Tibial artery (tissue), 4 donors: Measurements from ENCODE around the gene LRRC32.

Source experiments
- DNase-seq, 2 donors: peaks; one replicate each; pipeline ENCODE4 v3.0.0-alpha.2; 2019
- H3K27ac ChIP-seq, 2 donors: fragments of 200-600 bp; sonication (generic) in 1 of 2; 1 replicate in 1 of 2; 2 replicates in 1 of 2; pipeline ENCODE4 v1.5.1; 2018 to 2019; ENCODE audit warnings: mild to moderate bottlenecking in 1 of 2
- H3K27me3 ChIP-seq, 2 donors: fragments of 200-600 bp; sonication (generic) in 1 of 2; one replicate each; pipeline versions ENCODE4 v1.5.1 to v1.6.0; 2016 to 2019
- H3K36me3 ChIP-seq, 3 donors: fragments of 200-600 bp; sonication (generic) in 2 of 3; one replicate each; pipeline ENCODE4 v1.5.1; 2016 to 2019; ENCODE audit warnings: mild to moderate bottlenecking in 2 of 3
- H3K4me1 ChIP-seq, 4 donors: fragments of 200-600 bp; sonication (generic) in 2 of 4; 1 replicate in 3 of 4; 2 replicates in 1 of 4; pipeline ENCODE4 v1.5.1; 2016 to 2019
- H3K4me3 ChIP-seq, 2 donors: fragments of 200-600 bp; sonication (generic) in 1 of 2; 1 replicate in 1 of 2; 2 replicates in 1 of 2; pipeline ENCODE4 v1.5.1; 2018 to 2019; ENCODE audit warnings: mild to moderate bottlenecking in 2 of 2
- H3K9me3 ChIP-seq, 3 donors: fragments of 200-600 bp; sonication (generic) in 1 of 3; one replicate each; pipeline ENCODE4 v1.5.1; 2016 to 2019
- intact Hi-C: fragments of 100-400 bp; cut with DNase I; formaldehyde crosslinking; loops from one replicate; pipeline ENCODE4 v1.15.0; 2023; ENCODE audit warnings: low total_unique reads
- TF ChIP-seq, protein P1 (sequence below), 2 experiments: fragments of 200-600 bp in 1 of 2; fragments of 450-650 bp in 1 of 2; IDR thresholded peaks; one replicate each; pipeline ENCODE4 v1.5.1; 2017 to 2019; ENCODE audit warnings: antibody characterized with exemption in 2 of 2, mild to moderate bottlenecking in 1 of 2, moderate library complexity in 1 of 2

Gene LRRC32

DNA sequence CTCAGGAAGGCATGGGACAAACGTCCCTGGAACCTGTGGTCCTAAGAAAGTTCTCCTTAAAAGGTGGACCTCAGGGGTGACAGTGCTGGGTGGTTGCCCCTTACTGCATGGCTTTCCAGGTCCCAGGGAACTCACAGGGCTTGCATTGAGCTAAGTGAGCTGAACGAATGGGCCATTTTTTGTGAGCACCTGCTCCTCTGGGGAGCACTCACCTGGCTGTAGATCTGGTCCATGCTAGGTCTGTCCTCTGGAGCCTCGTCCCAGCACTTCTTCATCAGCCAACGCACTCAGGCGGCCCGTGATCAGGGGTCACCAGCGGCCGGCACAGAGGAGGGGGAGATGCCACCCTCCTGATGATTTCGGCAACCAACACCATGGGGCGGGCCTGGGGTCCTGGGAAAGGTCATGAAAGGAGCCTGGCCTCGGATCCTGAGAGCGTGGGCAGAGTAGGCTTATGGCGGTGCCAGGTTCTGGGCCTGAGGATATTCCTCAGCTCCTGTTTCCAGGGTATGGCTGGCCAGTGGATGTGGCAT is 36.8 kb upstream of the LRRC32 start:
- Histone ChIP-seq H3K27ac (no peak overlapping the region), H3K27me3 (no peaks in the 10 kb centered on the region), H3K4me3 (no peak overlapping the region), H3K9me3 (no peaks in the 10 kb centered on the region), H3K36me3 (no peaks in the 10 kb centered on the region), H3K4me1 (no peaks in the 10 kb centered on the region)
- intact Hi-C loops = no loop called here
- TF ChIP-seq, protein P1, sequence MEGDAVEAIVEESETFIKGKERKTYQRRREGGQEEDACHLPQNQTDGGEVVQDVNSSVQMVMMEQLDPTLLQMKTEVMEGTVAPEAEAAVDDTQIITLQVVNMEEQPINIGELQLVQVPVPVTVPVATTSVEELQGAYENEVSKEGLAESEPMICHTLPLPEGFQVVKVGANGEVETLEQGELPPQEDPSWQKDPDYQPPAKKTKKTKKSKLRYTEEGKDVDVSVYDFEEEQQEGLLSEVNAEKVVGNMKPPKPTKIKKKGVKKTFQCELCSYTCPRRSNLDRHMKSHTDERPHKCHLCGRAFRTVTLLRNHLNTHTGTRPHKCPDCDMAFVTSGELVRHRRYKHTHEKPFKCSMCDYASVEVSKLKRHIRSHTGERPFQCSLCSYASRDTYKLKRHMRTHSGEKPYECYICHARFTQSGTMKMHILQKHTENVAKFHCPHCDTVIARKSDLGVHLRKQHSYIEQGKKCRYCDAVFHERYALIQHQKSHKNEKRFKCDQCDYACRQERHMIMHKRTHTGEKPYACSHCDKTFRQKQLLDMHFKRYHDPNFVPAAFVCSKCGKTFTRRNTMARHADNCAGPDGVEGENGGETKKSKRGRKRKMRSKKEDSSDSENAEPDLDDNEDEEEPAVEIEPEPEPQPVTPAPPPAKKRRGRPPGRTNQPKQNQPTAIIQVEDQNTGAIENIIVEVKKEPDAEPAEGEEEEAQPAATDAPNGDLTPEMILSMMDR (IDR thresholded peaks at IDR 0.05) = no peak
- DNase-seq = no peak

DNA sequence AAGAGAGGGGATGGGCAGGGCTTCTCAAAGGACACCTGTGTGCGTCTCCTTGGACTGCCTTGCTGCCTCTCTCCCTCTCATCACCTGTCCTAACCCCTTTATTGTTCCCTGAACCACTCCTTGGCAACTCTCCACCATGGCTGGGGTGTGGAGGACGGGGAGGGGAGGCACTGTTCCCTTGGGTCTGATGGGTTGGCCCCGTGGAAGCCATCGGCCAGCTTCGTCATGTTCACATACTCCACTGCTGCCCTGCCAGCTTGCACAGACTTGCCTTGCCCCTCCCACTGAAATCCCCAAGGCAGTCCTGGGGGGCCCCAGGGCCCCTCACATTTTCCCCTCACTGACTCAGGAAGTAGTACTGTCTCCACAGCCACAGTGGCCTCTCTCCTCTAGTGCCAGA is 36.1 kb upstream of the LRRC32 start:
- Histone ChIP-seq H3K4me1 (no peaks in the 10 kb centered on the region), H3K4me3 (no peak overlapping the region), H3K9me3 (no peaks in the 10 kb centered on the region), H3K27me3 (no peaks in the 10 kb centered on the region), H3K36me3 (no peaks in the 10 kb centered on the region), H3K27ac (no peak overlapping the region)
- TF ChIP-seq, protein P1 (IDR thresholded peaks at IDR 0.05) = no peak
- intact Hi-C loops = no loop called here
- no peak for DNase-seq

DNA sequence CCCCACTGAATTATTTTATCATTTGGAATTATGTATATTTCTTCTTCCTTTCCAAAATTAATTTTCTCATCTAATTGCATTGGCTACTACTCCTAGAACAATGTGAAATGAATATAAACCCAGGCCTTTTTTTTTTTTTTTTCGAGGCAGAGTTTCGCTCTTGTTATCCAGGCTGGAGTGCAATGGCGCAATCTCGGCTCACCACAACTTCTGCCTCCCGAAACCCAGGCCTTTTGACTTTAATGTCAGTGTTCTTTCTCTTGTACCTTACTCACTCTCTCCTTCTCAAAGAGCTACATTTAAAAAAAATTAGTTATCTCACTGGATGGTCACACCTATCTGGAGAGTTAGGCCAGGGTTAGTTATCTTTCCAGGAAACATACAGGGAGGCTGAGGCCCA is 35.3 kb upstream of the LRRC32 start:
- Histone ChIP-seq H3K36me3 (no peaks in the 10 kb centered on the region), H3K27me3 (no peaks in the 10 kb centered on the region), H3K4me3 (no peak overlapping the region), H3K27ac (no peak overlapping the region), H3K9me3 (no peaks in the 10 kb centered on the region), H3K4me1 (no peaks in the 10 kb centered on the region)
- intact Hi-C loops = no loop called here
- TF ChIP-seq, protein P1 (IDR thresholded peaks at IDR 0.05) = no peak
- no peak for DNase-seq

DNA sequence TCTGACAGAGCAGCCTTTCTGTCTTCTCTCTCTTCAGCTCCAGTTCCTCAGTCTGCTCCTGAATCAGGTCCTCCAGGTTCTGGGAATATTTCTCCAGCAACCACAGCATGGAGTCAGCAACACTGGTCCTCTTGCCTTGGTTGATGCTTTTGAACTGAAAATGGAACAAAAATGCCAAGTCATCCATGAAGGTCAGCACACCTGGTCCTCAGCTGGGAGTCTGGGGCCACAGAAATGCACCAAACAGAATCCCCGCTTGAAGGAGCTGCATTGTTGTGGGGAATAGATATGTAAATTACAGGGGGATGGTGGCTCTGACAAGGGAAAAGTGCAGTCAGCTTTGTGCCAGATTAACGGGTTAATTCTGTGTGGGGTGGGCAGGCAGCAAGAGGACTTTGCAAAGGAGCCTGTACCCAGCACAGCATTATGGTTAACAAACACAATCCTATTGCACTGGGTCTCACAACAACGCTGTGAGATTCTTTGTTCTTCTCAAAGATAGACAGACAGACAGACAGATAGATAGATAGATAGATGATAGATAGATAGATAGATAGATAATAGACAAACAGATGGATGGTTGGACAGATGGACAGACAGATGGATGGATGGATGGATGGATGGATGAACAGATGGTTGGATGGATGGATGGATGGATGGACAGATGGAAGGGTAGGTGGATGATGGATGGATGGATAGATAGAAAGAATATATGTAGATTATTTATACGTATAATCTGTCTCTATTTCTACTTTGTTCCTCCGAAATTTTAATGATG is 33.8 kb upstream of the LRRC32 start:
- H3K4me3 ChIP-seq = no peak overlapping the region
- intact Hi-C loops = no loop called here
- TF ChIP-seq, protein P1 (IDR thresholded peaks at IDR 0.05) = no peak
- H3K36me3 ChIP-seq = no peaks in the 10 kb centered on the region
- no peaks in the 10 kb centered on the region for H3K4me1 ChIP-seq
- H3K27ac ChIP-seq = no peak overlapping the region
- H3K27me3 ChIP-seq = no peaks in the 10 kb centered on the region
- no peaks in the 10 kb centered on the region for H3K9me3 ChIP-seq
- no peak for DNase-seq

DNA sequence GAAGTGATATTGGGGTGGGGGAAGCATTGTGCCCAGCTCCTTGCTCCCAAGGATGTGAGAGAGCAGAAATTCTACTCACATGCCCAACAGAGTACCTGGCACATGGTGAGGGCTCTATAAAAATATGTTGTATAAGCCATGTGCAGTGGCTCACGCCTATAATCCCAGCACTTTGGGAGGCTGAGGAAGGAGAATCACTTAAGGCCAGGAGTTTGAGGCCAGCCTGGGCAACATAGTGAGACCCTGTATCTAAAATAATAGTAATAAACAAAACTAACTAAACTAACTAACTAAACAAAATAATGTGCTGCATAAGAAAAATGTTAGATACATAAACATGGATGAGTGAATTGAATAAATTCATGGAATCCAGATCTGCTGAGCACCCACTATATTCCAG is 33.2 kb upstream of the LRRC32 start:
- no peak for DNase-seq
- Histone ChIP-seq H3K4me3 (no peak overlapping the region), H3K9me3 (no peaks in the 10 kb centered on the region), H3K36me3 (no peaks in the 10 kb centered on the region), H3K4me1 (no peaks in the 10 kb centered on the region), H3K27me3 (no peaks in the 10 kb centered on the region), H3K27ac (no peak overlapping the region)
- intact Hi-C loops = no loop called here
- TF ChIP-seq, protein P1 (IDR thresholded peaks at IDR 0.05) = no peak
